ENCODE data around the gene C10orf143. TPM values are rescaled to one million over a fixed set of nuclear protein-coding genes. Genes with fewer than 3 reads are reported as not detected.

Gene C10orf143
- total RNA-seq, 4 donors from 2014 or later, result 3.7 to 5.0 (median 4.3) TPM

DNA sequence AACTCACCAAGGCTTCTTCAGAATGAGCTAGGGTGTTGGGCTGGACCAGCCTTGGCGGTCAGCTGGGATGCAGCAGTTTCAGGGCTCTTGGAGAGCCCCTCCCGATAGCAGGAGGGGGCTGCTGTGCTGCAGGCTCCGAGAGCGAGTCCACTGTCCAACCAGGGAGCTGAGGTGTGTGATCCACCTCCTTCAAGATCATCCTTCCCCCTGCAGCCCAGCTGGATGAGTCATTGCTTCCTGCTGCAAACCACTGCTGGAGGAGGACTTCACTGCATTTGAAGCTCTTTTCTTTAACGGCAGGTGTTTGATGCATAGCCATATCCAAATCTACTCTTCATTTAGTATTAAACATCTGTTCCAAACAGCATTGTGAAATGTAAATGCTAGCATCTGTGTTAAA lies 92.4 kb downstream of the C10orf143 start:
- no peak overlapping the region for H3K4me3 ChIP-seq
- H3K27me3 ChIP-seq, result peaks cover 0 to 37% (median 0%) of the 10 kb centered on the region in 4 donors
- no peak overlapping the region for H3K27ac ChIP-seq (replicated peaks in 1 of 4)
- TF ChIP-seq, protein P1, sequence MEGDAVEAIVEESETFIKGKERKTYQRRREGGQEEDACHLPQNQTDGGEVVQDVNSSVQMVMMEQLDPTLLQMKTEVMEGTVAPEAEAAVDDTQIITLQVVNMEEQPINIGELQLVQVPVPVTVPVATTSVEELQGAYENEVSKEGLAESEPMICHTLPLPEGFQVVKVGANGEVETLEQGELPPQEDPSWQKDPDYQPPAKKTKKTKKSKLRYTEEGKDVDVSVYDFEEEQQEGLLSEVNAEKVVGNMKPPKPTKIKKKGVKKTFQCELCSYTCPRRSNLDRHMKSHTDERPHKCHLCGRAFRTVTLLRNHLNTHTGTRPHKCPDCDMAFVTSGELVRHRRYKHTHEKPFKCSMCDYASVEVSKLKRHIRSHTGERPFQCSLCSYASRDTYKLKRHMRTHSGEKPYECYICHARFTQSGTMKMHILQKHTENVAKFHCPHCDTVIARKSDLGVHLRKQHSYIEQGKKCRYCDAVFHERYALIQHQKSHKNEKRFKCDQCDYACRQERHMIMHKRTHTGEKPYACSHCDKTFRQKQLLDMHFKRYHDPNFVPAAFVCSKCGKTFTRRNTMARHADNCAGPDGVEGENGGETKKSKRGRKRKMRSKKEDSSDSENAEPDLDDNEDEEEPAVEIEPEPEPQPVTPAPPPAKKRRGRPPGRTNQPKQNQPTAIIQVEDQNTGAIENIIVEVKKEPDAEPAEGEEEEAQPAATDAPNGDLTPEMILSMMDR (IDR thresholded peaks at IDR 0.05), result no peak
- TF ChIP-seq POLR2AphosphoS5 (IDR thresholded peaks at IDR 0.05) (no peak), POLR2A (IDR thresholded peaks at IDR 0.05; ENCODE audit: low read depth) (no peak), EP300 (IDR thresholded peaks at IDR 0.05) (no peak)
- H3K4me1 ChIP-seq, result no peaks in the 10 kb centered on the region
- intact Hi-C loops (cut with DNase I), result no loop called here
- DNase-seq (ENCODE audit: extremely low spot score), result peak; percentile 78
- 49% methylated on average over 4 of the region's 5 CpGs for WGBS
- H3K9me3 ChIP-seq, result no peaks in the 10 kb centered on the region
- no peaks in the 10 kb centered on the region for H3K36me3 ChIP-seq

DNA sequence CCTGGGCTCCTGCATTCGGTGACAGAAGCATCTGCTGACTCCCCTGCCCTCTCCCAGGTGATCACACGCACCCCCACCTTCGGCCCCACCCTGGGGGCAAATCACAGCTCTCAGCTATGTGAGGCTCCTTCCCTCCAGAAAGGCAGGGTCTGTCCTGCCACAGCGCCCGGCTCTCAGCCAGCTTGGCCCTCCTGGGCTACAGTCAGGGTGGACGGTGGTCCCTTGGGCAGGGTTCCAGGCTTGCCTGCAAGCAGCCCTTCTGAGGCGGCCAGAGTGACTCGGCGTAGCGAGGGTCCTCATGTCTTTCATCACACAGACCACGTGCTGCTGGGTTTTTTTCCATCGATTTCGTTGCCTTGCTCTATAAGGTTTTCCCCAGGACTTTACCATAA lies 93.0 kb downstream of the C10orf143 start:
- TF ChIP-seq POLR2AphosphoS5 (IDR thresholded peaks at IDR 0.05) (no peak), POLR2A (IDR thresholded peaks at IDR 0.05; ENCODE audit: low read depth) (no peak)
- TF ChIP-seq, protein P1 (IDR thresholded peaks at IDR 0.05), result no peak
- H3K36me3 ChIP-seq, result no peaks in the 10 kb centered on the region
- no peak overlapping the region for H3K27ac ChIP-seq (replicated peaks in 1 of 4)
- H3K27me3 ChIP-seq, result peaks cover 0 to 40% (median 0%) of the 10 kb centered on the region in 4 donors
- no peaks in the 10 kb centered on the region for H3K4me1 ChIP-seq
- 81% methylated on average over 13 of the region's 13 CpGs for WGBS
- intact Hi-C loops (cut with DNase I), result no loop called here
- no peaks in the 10 kb centered on the region for H3K9me3 ChIP-seq
- peak; percentile 82 for DNase-seq (ENCODE audit: extremely low spot score)
- H3K4me3 ChIP-seq, result no peak overlapping the region

DNA sequence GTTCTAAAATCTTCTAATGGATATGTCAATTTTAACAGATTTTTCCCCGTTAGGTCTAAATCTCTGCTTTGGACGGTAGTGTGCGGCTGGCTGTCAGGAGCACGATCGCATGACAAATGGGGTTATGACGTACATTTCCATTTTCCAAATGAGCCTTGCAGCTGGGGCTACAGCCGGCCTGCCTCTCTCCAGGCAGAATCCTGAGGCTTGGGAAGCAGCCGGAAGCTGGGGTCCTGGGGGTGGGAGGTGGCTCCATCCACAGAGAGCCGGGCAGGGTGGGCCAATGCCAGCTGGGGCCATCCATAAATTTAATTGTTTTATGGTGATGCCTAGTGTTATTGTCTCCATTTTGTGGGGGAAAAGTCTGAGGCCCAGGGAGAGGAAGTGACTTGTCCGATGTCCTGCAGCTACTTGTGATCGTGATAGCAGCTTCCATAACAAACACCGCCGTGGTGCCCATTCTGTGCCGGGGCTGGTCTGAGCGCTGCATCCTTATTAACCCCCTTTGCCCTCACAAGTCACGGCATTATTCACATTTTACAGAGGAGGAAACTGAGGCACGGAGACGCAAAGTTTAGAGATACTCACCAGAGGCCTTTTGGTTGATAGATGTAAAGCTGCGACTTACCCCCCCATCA lies 93.5 kb downstream of the C10orf143 start:
- DNase-seq (ENCODE audit: extremely low spot score), result peak; percentile 70
- 81% methylated on average over 19 of the region's 19 CpGs for WGBS
- H3K27me3 ChIP-seq, result peaks cover 0 to 45% (median 0%) of the 10 kb centered on the region in 4 donors
- intact Hi-C loops (cut with DNase I), result no loop called here
- H3K9me3 ChIP-seq, result no peaks in the 10 kb centered on the region
- no peak for TF ChIP-seq POLR2A (IDR thresholded peaks at IDR 0.05; ENCODE audit: low read depth)
- TF ChIP-seq, protein P1 (IDR thresholded peaks at IDR 0.05), result no peak
- no peak for TF ChIP-seq POLR2AphosphoS5 (IDR thresholded peaks at IDR 0.05)
- no peak overlapping the region for H3K4me3 ChIP-seq
- H3K27ac ChIP-seq (replicated peaks in 1 of 4), result no peak overlapping the region
- H3K4me1 ChIP-seq, result no peaks in the 10 kb centered on the region
- no peaks in the 10 kb centered on the region for H3K36me3 ChIP-seq

DNA sequence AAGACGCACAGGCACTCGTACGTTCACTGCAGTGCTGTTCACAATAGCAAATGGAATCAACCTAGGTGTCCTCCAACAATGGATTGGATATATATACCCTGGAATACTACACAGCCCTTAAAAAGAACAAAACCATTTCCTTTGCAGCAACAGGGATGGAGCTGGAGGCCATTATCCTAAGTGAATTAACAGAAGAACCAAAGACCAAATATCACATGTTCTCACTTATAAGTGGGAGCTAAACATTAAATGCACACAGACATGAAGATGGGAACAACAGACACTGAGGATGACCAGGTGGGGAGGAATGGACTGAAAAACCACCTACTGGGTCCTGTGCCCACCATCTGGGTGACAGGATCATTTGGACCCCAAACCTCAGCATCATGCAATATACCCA lies 94.5 kb downstream of the C10orf143 start:
- Histone ChIP-seq H3K36me3 (no peaks in the 10 kb centered on the region), H3K27me3 (peaks cover 0 to 51% (median 0%) of the 10 kb centered on the region in 4 donors), H3K9me3 (no peaks in the 10 kb centered on the region), H3K27ac (replicated peaks in 1 of 4) (no peak overlapping the region), H3K4me1 (no peaks in the 10 kb centered on the region), H3K4me3 (no peak overlapping the region)
- intact Hi-C loops (cut with DNase I), result no loop called here
- DNase-seq (ENCODE audit: extremely low spot score), result peak; percentile 82
- TF ChIP-seq, protein P1 (IDR thresholded peaks at IDR 0.05), result no peak
- TF ChIP-seq EP300 (IDR thresholded peaks at IDR 0.05), result no peak
- TF ChIP-seq POLR2AphosphoS5 (IDR thresholded peaks at IDR 0.05), result no peak
- TF ChIP-seq POLR2A (IDR thresholded peaks at IDR 0.05; ENCODE audit: low read depth), result no peak
- 95% methylated on average over 3 of the region's 3 CpGs for WGBS
